C4-2B (cell line): Measurements from ENCODE around the gene C10orf71.

Experiments
- CTCF ChIP-seq: fragments of 450-650 bp; conservative IDR thresholded peaks from 2 replicates; pipeline ENCODE4 v1.5.1; 2017; ENCODE audit warnings: mild to moderate bottlenecking
- ZFX ChIP-seq: fragments of 450-650 bp; IDR thresholded peaks from 2 replicates; pipeline ENCODE4 v1.6.1; 2017

GRCh38 chr10:49285232-49285631 is 13.7 kb upstream of the C10orf71 start:
- no peak for TF ChIP-seq CTCF
- no peak for TF ChIP-seq ZFX
